ENCODE results near the gene IGFBP3. TPM values are rescaled to one million over a fixed set of nuclear protein-coding genes. Genes with fewer than 3 reads are reported as not detected.
A peak's percentile ranks its signal among the peaks of the same experiment; 100 is the strongest.

Gene IGFBP3
- total and polyA plus RNA-seq, 2 of the 13 experiments (the other 11 are each of a cell fraction or from before 2014, with no cell fraction given): 57.5 TPM; not detected in 1

GRCh38 chr7:45893996-45894664, 26.9 kb downstream of the IGFBP3 start (continued):
- TF ChIP-seq POGK (CRISPR knock-in tag; conservative IDR thresholded peaks at IDR 0.05) (peak; percentile 70), ESRRA (CRISPR knock-in tag; IDR thresholded peaks at IDR 0.05; ENCODE audit: low read depth) (peak; percentile 7; the same call in 1 of the 2 replicates), TGIF2 (CRISPR knock-in tag; IDR thresholded peaks at IDR 0.05) (peak; percentile 14; the same call in 1 of the 2 replicates), CC2D1A (CRISPR knock-in tag; IDR thresholded peaks at IDR 0.05) (no peak), HCFC1 (IDR thresholded peaks at IDR 0.05; ENCODE audit: low read depth, low read length) (no peak), JDP2 (CRISPR knock-in tag; IDR thresholded peaks at IDR 0.05; ENCODE audit: borderline replicate concordance) (no peak), DBP (CRISPR knock-in tag; IDR thresholded peaks at IDR 0.05; ENCODE audit: not compliant biosample characterization) (peak; percentile 27), IKZF1 (IDR thresholded peaks at IDR 0.05) (no peak), ZNF281 (CRISPR knock-in tag; IDR thresholded peaks at IDR 0.05; ENCODE audit: borderline replicate concordance) (no peak), PHF20 (CRISPR knock-in tag; IDR thresholded peaks at IDR 0.05) (no peak), PAX8 (CRISPR knock-in tag; IDR thresholded peaks at IDR 0.05; ENCODE audit: borderline replicate concordance) (no peak), SNAPC2 (CRISPR knock-in tag; IDR thresholded peaks at IDR 0.05) (peak; percentile 47), ZFP1 (CRISPR knock-in tag; IDR thresholded peaks at IDR 0.05) (no peak), NFRKB (IDR thresholded peaks at IDR 0.05) (no peak), PBX3 (CRISPR knock-in tag; IDR thresholded peaks at IDR 0.05; ENCODE audit: borderline replicate concordance) (no peak), DNMT1 (CRISPR knock-in tag; IDR thresholded peaks at IDR 0.05) (0 out of 2 replicates have a peak, but pooled peaks have one; percentile 40), ZNF878 (CRISPR knock-in tag; IDR thresholded peaks at IDR 0.05) (peak; percentile 68), ZNF615 (CRISPR knock-in tag; IDR thresholded peaks at IDR 0.05; ENCODE audit: borderline replicate concordance) (no peak), HOXA7 (CRISPR knock-in tag; IDR thresholded peaks at IDR 0.05) (peak; percentile 36; the same call in 1 of the 2 replicates), PBX2 (CRISPR knock-in tag; IDR thresholded peaks at IDR 0.05) (peak; percentile 32; the same call in 1 of the 2 replicates), PLRG1 (conservative IDR thresholded peaks at IDR 0.05) (no peak), ZSCAN25 (CRISPR knock-in tag; IDR thresholded peaks at IDR 0.05) (0 out of 2 replicates have a peak, but pooled peaks have one; percentile 4), ZSCAN21 (CRISPR knock-in tag; IDR thresholded peaks at IDR 0.05; ENCODE audit: borderline replicate concordance) (peak; percentile 92), NR3C1 (CRISPR knock-in tag; IDR thresholded peaks at IDR 0.05) (no peak)

Data from HepG2 (cell line).